Lung (tissue), 12 donors: ENCODE measurements around the gene HOXB1. TPM values are rescaled to one million over a fixed set of nuclear protein-coding genes. Genes with fewer than 3 reads are reported as not detected.

Source experiments
- ATAC-seq: fragments of 200-7000 bp; cut with Tn5 transposase; one replicate; pipeline ENCODE4 v1.9.1; 2020; ENCODE audit warnings: moderate number of reproducible peaks; ENCODE audit not compliant: insufficient read depth, low FRiP score
- DNase-seq, 3 donors: peaks; one replicate each; pipeline ENCODE4 v3.0.0-alpha.2; 2013 to 2017
- H3K27ac ChIP-seq, 2 donors: one replicate each; pipeline ENCODE4 v1.5.1; 2013; ENCODE audit warnings: mild to moderate bottlenecking in 2 of 2, moderate library complexity in 2 of 2, control low read depth in 1 of 2, inconsistent platforms in 1 of 2, low read depth in 1 of 2, low read length in 1 of 2
- H3K27me3 ChIP-seq, 3 donors: one replicate each; pipeline ENCODE4 v1.5.1; 2013; ENCODE audit warnings: low read length in 2 of 3; ENCODE audit not compliant: control insufficient read depth in 3 of 3, insufficient read depth in 3 of 3
- H3K36me3 ChIP-seq, 4 donors: one replicate each; pipeline ENCODE4 v1.5.1; 2013; ENCODE audit warnings: low read length in 4 of 4, mild to moderate bottlenecking in 1 of 4, moderate library complexity in 1 of 4; ENCODE audit not compliant: control insufficient read depth in 4 of 4, insufficient read depth in 4 of 4
- H3K4me1 ChIP-seq, 5 donors: one replicate each; pipeline ENCODE4 v1.5.1; 2013; ENCODE audit warnings: low read length in 5 of 5, mild to moderate bottlenecking in 2 of 5, moderate library complexity in 1 of 5; ENCODE audit not compliant: control insufficient read depth in 5 of 5, insufficient read depth in 5 of 5
- H3K4me3 ChIP-seq: one replicate; pipeline ENCODE4 v1.5.1; 2013; ENCODE audit warnings: mild to moderate bottlenecking, control low read depth, moderate library complexity
- H3K9ac ChIP-seq, 2 donors: one replicate each; pipeline ENCODE4 v1.5.1; 2013; ENCODE audit warnings: low read length in 2 of 2, control low read depth in 1 of 2; ENCODE audit not compliant: insufficient read depth in 1 of 2
- H3K9me3 ChIP-seq, 4 donors: one replicate each; pipeline ENCODE4 v1.5.1; 2013; ENCODE audit warnings: low read length in 3 of 4, mild to moderate bottlenecking in 1 of 4, moderate library complexity in 1 of 4; ENCODE audit not compliant: control insufficient read depth in 4 of 4, insufficient read depth in 3 of 4
- WGBS, 2 donors: extraction: QIAGEN DNeasy Blood & Tissue Kit; methylation state at CpG; one replicate each; pipeline ENCODE4 v1.1.7; 2013; 5-methylcytosine and 5-hydroxymethylcytosine counted together
- polyA plus RNA-seq, 2 donors: library from polyadenylated mRNA; stranded (reverse); fragments of 200-250 nt; gene quantifications; one replicate each; pipeline ENCODE4 v1.2.1, GENCODE V29; 2013
- total RNA-seq, 2 donors: library from RNA; depleted of rRNA in 1 of 2; stranded (reverse); fragments of >200 nt in 1 of 2; gene quantifications; one replicate each; pipeline ENCODE4 v1.2.1, GENCODE V29; 2014 to 2021
- TF ChIP-seq, protein P1 (sequence below): IDR thresholded peaks from 2 replicates; pipeline ENCODE4 v1.5.1; 2012; ENCODE audit warnings: mild to moderate bottlenecking; ENCODE audit errors: control extremely low read depth, extremely low read depth
- donor health status: control.
- donor health status: control.
- donor health status: Bipolar disorder and iron deficiency.
- donor health status: healthy.
- donor health status: DM: yes; HTN: yes; CAD: no.

HOXB1 gene
- total and polyA plus RNA-seq, 4 donors = not detected

DNA sequence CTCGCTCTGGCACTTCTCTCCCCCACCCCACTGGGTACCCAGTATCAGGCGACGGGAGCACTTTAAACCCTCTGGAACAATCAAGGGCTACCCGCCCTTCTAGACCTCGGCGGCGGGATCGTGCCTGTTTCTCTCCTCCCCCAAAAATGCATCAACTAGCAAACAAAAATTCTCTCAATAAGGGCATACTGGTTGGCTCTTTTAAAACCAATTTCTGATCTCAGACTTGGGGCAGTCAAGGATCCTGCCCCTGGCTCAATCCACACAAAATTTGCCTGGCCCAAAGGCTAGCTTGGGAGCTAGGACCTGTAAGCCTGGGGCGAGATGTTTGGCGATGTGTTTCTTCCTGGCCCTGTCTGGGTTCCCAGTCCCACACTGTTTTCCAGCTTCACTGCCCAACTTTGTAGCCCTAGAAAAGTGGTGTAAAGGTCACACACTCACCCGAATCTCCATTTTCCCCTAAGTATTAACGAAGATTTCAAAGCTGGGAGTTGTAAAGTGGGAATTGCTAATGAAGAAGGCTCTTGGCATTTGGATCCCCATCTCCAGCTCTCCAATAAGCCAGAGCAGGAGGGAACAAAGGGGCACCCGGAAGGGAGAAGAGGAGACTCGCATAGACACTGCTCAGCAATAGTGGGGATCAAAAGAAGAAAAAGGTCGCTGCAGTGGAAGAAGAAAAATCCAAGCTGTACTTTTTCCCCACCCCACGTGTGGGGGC lies 28.5 kb upstream of the HOXB1 start:
- WGBS, 2 donors = 53 to 77% methylated on average over 16 of the region's 16 CpGs
- no peak for ATAC-seq
- Histone ChIP-seq H3K4me3 (no peak overlapping the region), H3K4me1 (peaks cover 0 to 81% (median 9%) of the 10 kb centered on the region in 5 donors), H3K27me3 (peaks cover 4 to 53% (median 7%) of the 10 kb centered on the region in 3 donors), H3K9ac (peak overlapping the region in 1 of 2 donors; percentile 95), H3K36me3 (peaks cover 0 to 21% (median 6%) of the 10 kb centered on the region in 4 donors), H3K9me3 (no peaks in the 10 kb centered on the region), H3K27ac (peak overlapping the region in 1 of 2 donors; percentile 52)
- DNase-seq = peak; percentile 40 to 65 (median 56)
- TF ChIP-seq, protein P1, sequence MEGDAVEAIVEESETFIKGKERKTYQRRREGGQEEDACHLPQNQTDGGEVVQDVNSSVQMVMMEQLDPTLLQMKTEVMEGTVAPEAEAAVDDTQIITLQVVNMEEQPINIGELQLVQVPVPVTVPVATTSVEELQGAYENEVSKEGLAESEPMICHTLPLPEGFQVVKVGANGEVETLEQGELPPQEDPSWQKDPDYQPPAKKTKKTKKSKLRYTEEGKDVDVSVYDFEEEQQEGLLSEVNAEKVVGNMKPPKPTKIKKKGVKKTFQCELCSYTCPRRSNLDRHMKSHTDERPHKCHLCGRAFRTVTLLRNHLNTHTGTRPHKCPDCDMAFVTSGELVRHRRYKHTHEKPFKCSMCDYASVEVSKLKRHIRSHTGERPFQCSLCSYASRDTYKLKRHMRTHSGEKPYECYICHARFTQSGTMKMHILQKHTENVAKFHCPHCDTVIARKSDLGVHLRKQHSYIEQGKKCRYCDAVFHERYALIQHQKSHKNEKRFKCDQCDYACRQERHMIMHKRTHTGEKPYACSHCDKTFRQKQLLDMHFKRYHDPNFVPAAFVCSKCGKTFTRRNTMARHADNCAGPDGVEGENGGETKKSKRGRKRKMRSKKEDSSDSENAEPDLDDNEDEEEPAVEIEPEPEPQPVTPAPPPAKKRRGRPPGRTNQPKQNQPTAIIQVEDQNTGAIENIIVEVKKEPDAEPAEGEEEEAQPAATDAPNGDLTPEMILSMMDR = no peak

DNA sequence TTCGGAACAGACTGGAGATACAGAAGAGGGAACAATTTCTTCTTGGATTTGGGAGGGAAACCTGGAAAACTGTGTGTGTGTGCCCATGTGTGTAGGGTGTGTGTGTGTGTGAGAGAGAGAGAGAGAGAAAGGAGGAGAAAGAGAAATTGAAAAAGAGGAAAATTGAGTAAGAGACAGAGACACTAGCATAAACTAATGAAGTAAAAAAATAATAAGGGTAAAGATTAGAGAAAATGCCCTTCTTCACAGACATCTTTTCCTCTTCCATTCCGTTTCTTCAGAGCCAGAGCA lies 28.0 kb upstream of the HOXB1 start:
- Histone ChIP-seq H3K4me1 (peaks cover 0 to 87% (median 9%) of the 10 kb centered on the region in 5 donors), H3K9ac (peak overlapping the region in 1 of 2 donors; percentile 95), H3K27me3 (peaks cover 1 to 58% (median 7%) of the 10 kb centered on the region in 3 donors), H3K4me3 (no peak overlapping the region), H3K36me3 (peaks cover 0 to 21% (median 6%) of the 10 kb centered on the region in 4 donors), H3K27ac (peak overlapping the region in 1 of 2 donors; percentile 52), H3K9me3 (no peaks in the 10 kb centered on the region)
- TF ChIP-seq, protein P1 = no peak
- ATAC-seq (no peak), DNase-seq (no peak)
- WGBS, 2 donors = 65 to 70% methylated on average over 2 of the region's 2 CpGs

DNA sequence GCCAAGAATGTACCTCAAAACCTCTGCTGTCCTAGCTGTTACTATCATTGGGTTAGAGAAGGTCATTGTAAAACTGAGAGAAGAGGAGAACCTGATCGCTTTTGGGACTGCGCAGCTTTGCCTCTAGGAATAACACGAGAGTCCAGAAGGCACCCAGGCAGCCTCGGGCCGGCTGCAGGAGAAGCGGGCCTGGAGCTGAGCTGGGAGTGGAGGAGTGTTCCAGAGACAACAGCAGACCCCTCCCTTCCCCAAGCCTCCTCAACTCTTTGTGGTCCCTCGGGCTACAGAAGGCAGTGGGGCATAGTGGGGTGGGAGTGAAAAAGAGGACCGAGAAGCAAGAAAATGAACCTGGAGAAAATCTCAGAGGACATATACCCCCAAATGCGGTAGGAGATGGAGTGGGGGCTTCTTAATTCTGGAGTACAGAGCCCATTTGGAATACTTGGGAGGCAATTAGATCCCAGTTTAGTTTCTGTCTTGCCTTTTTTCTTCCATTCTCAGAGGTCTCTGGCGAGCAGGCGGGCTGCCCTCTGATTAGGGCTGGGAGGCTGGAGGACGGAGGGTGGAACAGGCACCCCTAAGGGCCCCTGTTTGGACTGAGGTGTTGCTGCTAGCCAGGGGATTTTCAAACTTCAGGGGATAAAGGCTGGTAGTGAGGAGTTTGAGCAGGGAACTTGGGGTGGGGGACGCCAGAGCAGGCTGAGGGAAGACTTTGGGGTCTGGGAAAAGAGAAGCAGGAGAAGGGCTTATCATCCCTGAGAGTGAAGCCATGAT lies 27.4 kb upstream of the HOXB1 start:
- H3K27me3 ChIP-seq = peaks cover 0 to 59% (median 5%) of the 10 kb centered on the region in 3 donors
- ATAC-seq (no peak), DNase-seq (peak; percentile 44 to 68 (median 60))
- H3K9ac ChIP-seq = peak overlapping the region; percentile 38 to 95
- no peak overlapping the region for H3K4me3 ChIP-seq
- H3K9me3 ChIP-seq = no peaks in the 10 kb centered on the region
- peak overlapping the region in 1 of 2 donors; percentile 29 for H3K27ac ChIP-seq
- WGBS, 2 donors = 66 to 69% methylated on average over 13 of the region's 13 CpGs
- peaks cover 0 to 20% (median 6%) of the 10 kb centered on the region in 4 donors for H3K36me3 ChIP-seq
- TF ChIP-seq, protein P1 = no peak
- H3K4me1 ChIP-seq = peaks cover 0 to 88% (median 9%) of the 10 kb centered on the region in 5 donors
